Astrocyte (in vitro differentiated cells and primary cell): ENCODE measurements around the gene DNAJB9. TPM values are rescaled to one million over a fixed set of nuclear protein-coding genes. Genes with fewer than 3 reads are reported as not detected.

Source experiments
- DNase-seq: peaks from one replicate; pipeline ENCODE4 v3.0.0-alpha.2; 2010; ENCODE audit warnings: low read depth
- FAIRE-seq: peaks from 2 replicates; lab custom pipeline; 2011; peaks lifted over from hg19 to GRCh38; lab: Jason Lieb, UNC
- H2AFZ ChIP-seq: 2 replicates; pipeline ENCODE4 v1.6.0; 2012; ENCODE audit warnings: low read depth, low read length, inconsistent platforms
- H3K27ac ChIP-seq: 2 replicates; pipeline ENCODE4 v1.5.1; 2011; ENCODE audit warnings: low read depth, low read length, inconsistent platforms
- H3K27me3 ChIP-seq: 2 replicates; pipeline ENCODE4 v1.6.0; 2011; ENCODE audit warnings: low read length, inconsistent platforms; ENCODE audit not compliant: insufficient read depth
- H3K36me3 ChIP-seq: 2 replicates; pipeline ENCODE4 v1.5.1; 2011; ENCODE audit warnings: low read length, inconsistent platforms; ENCODE audit not compliant: insufficient read depth
- H3K4me1 ChIP-seq: 2 replicates; pipeline ENCODE4 v1.5.1; 2011; ENCODE audit warnings: low read length, inconsistent platforms; ENCODE audit not compliant: insufficient read depth
- H3K4me2 ChIP-seq: 2 replicates; pipeline ENCODE4 v1.6.0; 2012; ENCODE audit warnings: low read length, inconsistent platforms
- H3K4me3 ChIP-seq: 2 replicates; pipeline ENCODE4 v1.5.1; 2011; ENCODE audit warnings: low read depth, mild to moderate bottlenecking, low read length, inconsistent platforms; ENCODE audit not compliant: insufficient read depth
- H3K79me2 ChIP-seq: 2 replicates; pipeline ENCODE4 v1.6.0; 2012; ENCODE audit warnings: mild to moderate bottlenecking, low read length, inconsistent platforms; ENCODE audit not compliant: insufficient read depth
- H3K9ac ChIP-seq: 2 replicates; pipeline ENCODE4 v1.6.0; 2012; ENCODE audit warnings: mild to moderate bottlenecking, low read length, inconsistent platforms
- H3K9me3 ChIP-seq: 2 replicates; pipeline ENCODE4 v1.5.1; 2012; ENCODE audit warnings: low read depth, mild to moderate bottlenecking, low read length, inconsistent platforms; ENCODE audit not compliant: insufficient read depth
- H4K20me1 ChIP-seq: 2 replicates; pipeline ENCODE4 v1.6.0; 2012; ENCODE audit warnings: low read length, inconsistent platforms; ENCODE audit not compliant: insufficient read depth
- H3K27ac Mint-ChIP-seq: one replicate; pipeline ENCODE4 v1.8.0; 2021; ENCODE audit warnings: mild to moderate bottlenecking, mixed read lengths; ENCODE audit not compliant: unreplicated experiment
- H3K27me3 Mint-ChIP-seq: one replicate; pipeline ENCODE4 v1.8.0; 2021; ENCODE audit warnings: low read depth, mixed read lengths; ENCODE audit not compliant: unreplicated experiment
- H3K36me3 Mint-ChIP-seq: one replicate; pipeline ENCODE4 v1.8.0; 2021; ENCODE audit warnings: low read depth, mixed read lengths; ENCODE audit not compliant: unreplicated experiment
- H3K4me1 Mint-ChIP-seq: one replicate; pipeline ENCODE4 v1.8.0; 2021; ENCODE audit warnings: low read depth, mixed read lengths; ENCODE audit not compliant: unreplicated experiment
- H3K4me3 Mint-ChIP-seq: one replicate; pipeline ENCODE4 v1.8.0; 2021; ENCODE audit warnings: mild to moderate bottlenecking, moderate library complexity, mixed read lengths; ENCODE audit not compliant: unreplicated experiment
- H3K9me3 Mint-ChIP-seq: one replicate; pipeline ENCODE4 v1.8.0; 2021; ENCODE audit warnings: mild to moderate bottlenecking, mixed read lengths; ENCODE audit not compliant: unreplicated experiment
- CTCF ChIP-seq: IDR thresholded peaks from 2 replicates; pipeline ENCODE4 v1.5.1; 2011; ENCODE audit warnings: low read depth, mild to moderate bottlenecking, inconsistent platforms, low read length, moderate library complexity; ENCODE audit not compliant: insufficient read depth
- EZH2 ChIP-seq: IDR thresholded peaks from 2 replicates; pipeline ENCODE4 v1.6.1; 2012; ENCODE audit warnings: mild to moderate bottlenecking, low read length, inconsistent platforms; ENCODE audit not compliant: insufficient read depth
- total RNA-seq: library from RNA; stranded (reverse); gene quantifications from 2 replicates; pipeline ENCODE4 v1.2.1, GENCODE V29; 2021

Gene DNAJB9
- total RNA-seq, 1 donor from 2014 or later = 25.2 TPM

GRCh38 chr7:108598914-108599580, 29.4 kb downstream of the DNAJB9 start:
- Mint-ChIP-seq H3K27me3 (no peaks in the 10 kb centered on the region), H3K27ac (no peak overlapping the region), H3K4me3 (no peak overlapping the region), H3K9me3 (no peaks in the 10 kb centered on the region), H3K36me3 (no peaks in the 10 kb centered on the region), H3K4me1 (no peaks in the 10 kb centered on the region)
- no peaks in the 10 kb centered on the region for H3K9me3 ChIP-seq
- no peaks in the 10 kb centered on the region for H4K20me1 ChIP-seq
- H2AFZ ChIP-seq = no peak overlapping the region
- TF ChIP-seq EZH2 (no peak), CTCF (no peak)
- H3K27me3 ChIP-seq = peaks cover 16% of the 10 kb centered on the region
- H3K4me1 ChIP-seq = no peaks in the 10 kb centered on the region
- H3K4me3 ChIP-seq = no peak overlapping the region
- no peak overlapping the region for H3K9ac ChIP-seq
- FAIRE-seq = no peak
- no peak for DNase-seq
- H3K36me3 ChIP-seq = no peaks in the 10 kb centered on the region
- no peak overlapping the region for H3K4me2 ChIP-seq
- no peak overlapping the region for H3K27ac ChIP-seq
- no peaks in the 10 kb centered on the region for H3K79me2 ChIP-seq

GRCh38 chr7:108600399-108600798, 30.7 kb downstream of the DNAJB9 start:
- H3K27me3 ChIP-seq = peaks cover 16% of the 10 kb centered on the region
- no peak overlapping the region for H2AFZ ChIP-seq
- Mint-ChIP-seq H3K4me3 (no peak overlapping the region), H3K27me3 (no peaks in the 10 kb centered on the region), H3K36me3 (no peaks in the 10 kb centered on the region), H3K27ac (no peak overlapping the region), H3K9me3 (no peaks in the 10 kb centered on the region), H3K4me1 (no peaks in the 10 kb centered on the region)
- H3K27ac ChIP-seq = no peak overlapping the region
- TF ChIP-seq CTCF = no peak
- no peak for TF ChIP-seq EZH2
- FAIRE-seq (no peak), DNase-seq (no peak)
- no peaks in the 10 kb centered on the region for H3K36me3 ChIP-seq
- no peaks in the 10 kb centered on the region for H3K9me3 ChIP-seq
- no peaks in the 10 kb centered on the region for H3K4me1 ChIP-seq
- no peak overlapping the region for H3K4me3 ChIP-seq
- H4K20me1 ChIP-seq = no peaks in the 10 kb centered on the region
- no peak overlapping the region for H3K4me2 ChIP-seq
- H3K79me2 ChIP-seq = no peaks in the 10 kb centered on the region
- H3K9ac ChIP-seq = no peak overlapping the region

GRCh38 chr7:108603656-108604306, 34.1 kb downstream of the DNAJB9 start:
- H2AFZ ChIP-seq = no peak overlapping the region

More at GRCh38 chr7:108603656-108604306, 34.1 kb downstream of the DNAJB9 start:
- Mint-ChIP-seq H3K4me1 (peaks cover under 1% of the 10 kb centered on the region), H3K9me3 (no peaks in the 10 kb centered on the region), H3K4me3 (no peak overlapping the region), H3K27me3 (no peaks in the 10 kb centered on the region), H3K27ac (no peak overlapping the region), H3K36me3 (no peaks in the 10 kb centered on the region)
- no peaks in the 10 kb centered on the region for H3K79me2 ChIP-seq
- no peaks in the 10 kb centered on the region for H3K36me3 ChIP-seq
- H3K27ac ChIP-seq = no peak overlapping the region
- no peak overlapping the region for H3K4me3 ChIP-seq
- no peak for TF ChIP-seq CTCF
- no peak for TF ChIP-seq EZH2
- H3K4me1 ChIP-seq = no peaks in the 10 kb centered on the region
- H3K27me3 ChIP-seq = peaks cover 6% of the 10 kb centered on the region
- no peak overlapping the region for H3K9ac ChIP-seq
- DNase-seq (no peak), FAIRE-seq (no peak)
- H3K9me3 ChIP-seq = no peaks in the 10 kb centered on the region
- no peaks in the 10 kb centered on the region for H4K20me1 ChIP-seq
- no peak overlapping the region for H3K4me2 ChIP-seq
